Measurements from ENCODE around the gene EZH2. TPM values are rescaled to one million over a fixed set of nuclear protein-coding genes. Genes with fewer than 3 reads are reported as not detected.

The EZH2 gene
- total and polyA plus RNA-seq, 7 donors = 0.71 to 14.6 (median 1.9) TPM

GRCh38 chr7:148927123-148928045 is 43.3 kb upstream of the EZH2 start:
- no peak for DNase-seq
- intact Hi-C loops (cut with DNase I) = no loop called here
- TF ChIP-seq EP300 (IDR thresholded peaks at IDR 0.05) = no peak
- no peak for TF ChIP-seq POLR2A (IDR thresholded peaks at IDR 0.05)
- no peak for TF ChIP-seq POLR2AphosphoS5 (IDR thresholded peaks at IDR 0.05)
- TF ChIP-seq CTCF (IDR thresholded peaks at IDR 0.05) = no peak
- 81 to 82% methylated on average over 10 of the region's 10 CpGs for WGBS, 2 donors
- Histone ChIP-seq H3K9me3 (no peaks in the 10 kb centered on the region), H3K27ac (no peak overlapping the region), H3K4me3 (no peak overlapping the region), H3K27me3 (no peaks in the 10 kb centered on the region), H3K36me3 (no peaks in the 10 kb centered on the region), H3K4me1 (no peaks in the 10 kb centered on the region)

- intact Hi-C loops (cut with DNase I) = no loop called here
- H3K4me1 ChIP-seq = no peaks in the 10 kb centered on the region
- no peak for TF ChIP-seq CTCF (IDR thresholded peaks at IDR 0.05)
- TF ChIP-seq POLR2AphosphoS5 (IDR thresholded peaks at IDR 0.05) = no peak
- no peak for TF ChIP-seq POLR2A (IDR thresholded peaks at IDR 0.05)
- no peak for TF ChIP-seq EP300 (IDR thresholded peaks at IDR 0.05)
- H3K4me3 ChIP-seq = no peak overlapping the region
- no peak overlapping the region for H3K27ac ChIP-seq
- WGBS, 2 donors = 83 to 85% methylated on average over 9 of the region's 9 CpGs
- H3K27me3 ChIP-seq = no peaks in the 10 kb centered on the region
- DNase-seq = no peak
- no peaks in the 10 kb centered on the region for H3K36me3 ChIP-seq
- H3K9me3 ChIP-seq = no peaks in the 10 kb centered on the region
These were observed 41.7 kb upstream of the EZH2 start for GRCh38 chr7:148925836-148926235.

- H3K27ac ChIP-seq = no peak overlapping the region
- DNase-seq = no peak
- intact Hi-C loops (cut with DNase I) = no loop called here
- no peaks in the 10 kb centered on the region for H3K4me1 ChIP-seq
- no peaks in the 10 kb centered on the region for H3K9me3 ChIP-seq
- WGBS, 2 donors = 87 to 89% methylated on average over 5 of the region's 5 CpGs
- no peaks in the 10 kb centered on the region for H3K27me3 ChIP-seq
- no peaks in the 10 kb centered on the region for H3K36me3 ChIP-seq
- no peak for TF ChIP-seq CTCF (IDR thresholded peaks at IDR 0.05)
- no peak for TF ChIP-seq POLR2A (IDR thresholded peaks at IDR 0.05)
- TF ChIP-seq EP300 (IDR thresholded peaks at IDR 0.05) = no peak
- TF ChIP-seq POLR2AphosphoS5 (IDR thresholded peaks at IDR 0.05) = no peak
- no peak overlapping the region for H3K4me3 ChIP-seq
These were observed 39.9 kb upstream of the EZH2 start for GRCh38 chr7:148924011-148924410.

GRCh38 chr7:148921806-148922205 is 37.7 kb upstream of the EZH2 start:
- Histone ChIP-seq H3K4me1 (no peaks in the 10 kb centered on the region), H3K4me3 (no peak overlapping the region), H3K36me3 (no peaks in the 10 kb centered on the region), H3K27me3 (no peaks in the 10 kb centered on the region), H3K27ac (no peak overlapping the region), H3K9me3 (no peaks in the 10 kb centered on the region)
- intact Hi-C loops (cut with DNase I) = no loop called here
- WGBS, 2 donors = 36 to 88% methylated on average over 6 of the region's 6 CpGs
- DNase-seq = no peak
- TF ChIP-seq POLR2AphosphoS5 (IDR thresholded peaks at IDR 0.05) = no peak
- no peak for TF ChIP-seq EP300 (IDR thresholded peaks at IDR 0.05)
- no peak for TF ChIP-seq CTCF (IDR thresholded peaks at IDR 0.05)
- TF ChIP-seq POLR2A (IDR thresholded peaks at IDR 0.05) = no peak

Data from sigmoid colon (tissue), 7 donors.